ENCODE data around the gene CFAP410. TPM values are rescaled to one million over a fixed set of nuclear protein-coding genes. Genes with fewer than 3 reads are reported as not detected.

CFAP410 gene
- 10 to 100 TPM; 18.5 to 35.3 (median 23.6) TPM for total RNA-seq

- ATAC-seq (ENCODE audit: low FRiP score) = peak; percentile 92
- TF ChIP-seq CTCF (IDR thresholded peaks at IDR 0.05) = no peak
These were observed at the start of gene CFAP410 for GRCh38 chr21:44338971-44339910. CFAP410 (minus strand) TSS chr21:44339390; CDS start chr21:44339194, 196 bp downstream.

GRCh38 chr21:44384968-44385367 lies 45.8 kb upstream of the CFAP410 start:
- TF ChIP-seq CTCF (IDR thresholded peaks at IDR 0.05) = no peak
- DNase-seq (ENCODE audit: low spot score) = no peak
- ATAC-seq (ENCODE audit: low FRiP score) = no peak

More at GRCh38 chr21:44338971-44339910, at the start of gene CFAP410:
- peak; percentile 75 for DNase-seq (ENCODE audit: low spot score)

GRCh38 chr21:44383216-44383615 lies 44.0 kb upstream of the CFAP410 start:
- ATAC-seq (ENCODE audit: low FRiP score) (no peak), DNase-seq (ENCODE audit: low spot score) (no peak)

GRCh38 chr21:44382536-44382935 lies 43.3 kb upstream of the CFAP410 start:
- DNase-seq (ENCODE audit: low spot score) (no peak), ATAC-seq (ENCODE audit: low FRiP score) (no peak)
- no peak for TF ChIP-seq CTCF (IDR thresholded peaks at IDR 0.05)

More at GRCh38 chr21:44383216-44383615, 44.0 kb upstream of the CFAP410 start:
- TF ChIP-seq CTCF (IDR thresholded peaks at IDR 0.05) = no peak

- no peak for ATAC-seq (ENCODE audit: low FRiP score)
- no peak for DNase-seq (ENCODE audit: low spot score)
- no peak for TF ChIP-seq CTCF (IDR thresholded peaks at IDR 0.05)
These were observed 42.7 kb upstream of the CFAP410 start for GRCh38 chr21:44381874-44382273.

- DNase-seq (ENCODE audit: low spot score) (no peak), ATAC-seq (ENCODE audit: low FRiP score) (no peak)
- TF ChIP-seq CTCF (IDR thresholded peaks at IDR 0.05) = no peak
These were observed 41.7 kb upstream of the CFAP410 start for GRCh38 chr21:44380876-44381275.

Data from omental fat pad (tissue), 4 donors.